Measurements from ENCODE around the gene CROCC2. TPM values are rescaled to one million over a fixed set of nuclear protein-coding genes. Genes with fewer than 3 reads are reported as not detected.

Gene CROCC2
- total and polyA plus RNA-seq, 2 donors (not counting 1 experiment from before 2014, with no cell fraction given): not detected

DNA sequence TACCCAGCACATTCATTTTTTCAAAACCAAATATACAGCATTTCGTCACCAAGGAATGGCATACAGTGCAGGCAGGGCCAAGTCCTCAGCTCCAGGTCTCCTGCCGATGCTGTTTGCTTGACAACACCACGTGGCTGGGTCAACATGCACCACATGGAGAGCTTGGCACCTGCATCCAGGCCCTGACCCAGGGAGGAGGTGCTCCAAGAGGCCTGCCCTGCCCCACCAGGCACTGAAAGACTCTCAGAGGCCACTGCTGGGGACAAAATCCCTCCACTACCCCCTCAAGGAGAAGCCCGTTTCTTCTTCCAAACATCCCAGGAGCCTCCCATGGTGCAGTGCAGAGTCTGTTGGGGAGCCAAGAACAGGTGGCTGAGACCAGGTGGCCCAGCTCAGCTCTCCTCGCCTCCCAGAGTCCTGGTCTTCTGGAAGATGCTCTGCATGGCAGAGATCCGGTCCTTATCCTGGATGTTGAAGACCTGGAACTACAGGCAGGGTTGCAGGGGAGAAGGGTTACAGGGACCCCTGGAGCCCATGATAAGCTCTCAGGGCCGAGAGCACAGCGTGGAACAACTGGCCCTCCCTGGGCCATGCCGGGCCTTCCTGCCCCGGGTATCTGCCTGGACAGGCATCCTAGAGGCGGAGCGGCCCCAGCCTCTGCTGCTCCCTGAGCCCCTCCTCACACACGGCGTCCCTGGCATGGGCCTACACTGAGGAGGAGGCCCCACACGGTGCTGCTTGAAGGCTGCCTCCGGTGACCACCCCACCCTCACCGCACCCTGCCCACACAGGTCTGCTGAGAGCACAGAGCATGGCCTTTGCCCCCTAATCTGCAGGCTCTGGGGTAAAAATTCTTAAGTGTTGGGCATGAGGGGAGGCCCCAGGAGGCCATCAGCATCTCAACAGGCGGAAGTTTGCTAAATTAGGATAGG is 19.2 kb upstream of the CROCC2 start:
- WGBS (ENCODE audit: insufficient coverage): 90% methylated on average over 12 of the region's 18 CpGs
- H3K4me3 ChIP-seq (ENCODE audit: control extremely low read depth in 1 of 5, extremely low read depth in 1 of 5, insufficient read depth in 1 of 5, low read depth in 2 of 5, low read length in 4 of 5): no peak overlapping the region
- no peaks in the 10 kb centered on the region for H4K20me1 ChIP-seq (ENCODE audit: control insufficient read depth, insufficient read depth, low read length, poor library complexity, severe bottlenecking)
- Mint-ChIP-seq H3K4me1 (peaks cover 2% of the 10 kb centered on the region), H3K27me3 (peaks cover 10% of the 10 kb centered on the region), H3K4me3 (no peak overlapping the region), H3K27ac (no peak overlapping the region), H3K9me3 (ENCODE audit: insufficient read depth) (no peaks in the 10 kb centered on the region)
- H3K27me3 ChIP-seq (replicated peaks in 1 of 4; ENCODE audit: control extremely low read depth in 1 of 4, control insufficient read depth in 3 of 4, insufficient read depth in 4 of 4, low read length in 3 of 4): peaks cover 0 to 8% (median 0%) of the 10 kb centered on the region in 4 experiments
- no peak overlapping the region for H2AFZ ChIP-seq (ENCODE audit: insufficient read depth, low read depth, low read length, poor library complexity, severe bottlenecking)
- ChIA-PET POLR2A (no interaction called here), CTCF (no interaction called here)
- H3K9me3 ChIP-seq (ENCODE audit: control extremely low read depth in 1 of 3, control insufficient read depth in 2 of 3, insufficient read depth in 1 of 3, low read length in 2 of 3): peaks cover 0 to 6% (median 0%) of the 10 kb centered on the region in 3 donors
- H3K4me2 ChIP-seq (replicated peaks; ENCODE audit: low read depth, low read length, poor library complexity, severe bottlenecking): no peak overlapping the region
- H3K27ac ChIP-seq (ENCODE audit: low read length in 2 of 2): no peak overlapping the region
- H3K9ac ChIP-seq (ENCODE audit: low read length): no peak overlapping the region
- ATAC-seq (ENCODE audit: low read depth) (no peak), DNase-seq (no peak)
- no peaks in the 10 kb centered on the region for H3K4me1 ChIP-seq (ENCODE audit: control insufficient read depth in 2 of 2, insufficient read depth in 2 of 2, low read length in 2 of 2)
- intact Hi-C loops (cut with micrococcal nuclease): no loop called here
- TF ChIP-seq EZH2 (IDR thresholded peaks at IDR 0.05; ENCODE audit: borderline replicate concordance, insufficient read depth, low read depth, low read length, poor library complexity, severe bottlenecking): no peak
- TF ChIP-seq CTCF (IDR thresholded peaks at IDR 0.05): no peak
- H3K79me2 ChIP-seq (ENCODE audit: control insufficient read depth, insufficient read depth, low read length): no peaks in the 10 kb centered on the region
- no peaks in the 10 kb centered on the region for H3K36me3 ChIP-seq (replicated peaks in 1 of 2; ENCODE audit: control extremely low read depth in 1 of 2, control insufficient read depth in 1 of 2, extremely low read depth in 1 of 2, insufficient read depth in 2 of 2, low read length in 1 of 2)

DNA sequence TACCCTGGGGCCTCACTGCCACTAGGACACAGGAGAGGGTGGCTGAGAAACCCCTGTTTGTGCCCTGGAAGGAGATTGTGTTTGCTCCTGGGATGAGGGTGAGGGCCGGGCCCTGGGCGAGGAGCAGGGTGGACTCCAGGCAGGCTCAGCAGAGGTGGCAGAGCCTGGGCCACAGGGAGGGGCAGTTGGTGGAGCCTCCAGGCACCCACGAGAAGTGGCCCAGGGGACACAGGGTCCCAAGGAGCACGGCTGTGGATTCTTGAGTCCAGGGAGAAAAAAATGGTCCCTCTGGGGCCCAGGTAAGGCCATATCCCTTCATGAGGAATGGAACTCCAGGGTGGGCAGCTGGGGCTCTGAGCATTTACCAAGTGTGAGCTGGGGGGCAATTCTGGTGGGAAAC is 18.5 kb upstream of the CROCC2 start:
- Histone ChIP-seq H4K20me1 (ENCODE audit: control insufficient read depth, insufficient read depth, low read length, poor library complexity, severe bottlenecking) (no peaks in the 10 kb centered on the region), H3K27me3 (replicated peaks in 1 of 4; ENCODE audit: control extremely low read depth in 1 of 4, control insufficient read depth in 3 of 4, insufficient read depth in 4 of 4, low read length in 3 of 4) (peaks cover 0 to 8% (median 0%) of the 10 kb centered on the region in 4 experiments), H3K36me3 (replicated peaks in 1 of 2; ENCODE audit: control extremely low read depth in 1 of 2, control insufficient read depth in 1 of 2, extremely low read depth in 1 of 2, insufficient read depth in 2 of 2, low read length in 1 of 2) (no peaks in the 10 kb centered on the region), H3K27ac (ENCODE audit: low read length in 2 of 2) (no peak overlapping the region), H3K4me1 (ENCODE audit: control insufficient read depth in 2 of 2, insufficient read depth in 2 of 2, low read length in 2 of 2) (no peaks in the 10 kb centered on the region), H2AFZ (ENCODE audit: insufficient read depth, low read depth, low read length, poor library complexity, severe bottlenecking) (no peak overlapping the region), H3K4me3 (ENCODE audit: control extremely low read depth in 1 of 5, extremely low read depth in 1 of 5, insufficient read depth in 1 of 5, low read depth in 2 of 5, low read length in 4 of 5) (no peak overlapping the region), H3K9ac (ENCODE audit: low read length) (no peak overlapping the region), H3K4me2 (replicated peaks; ENCODE audit: low read depth, low read length, poor library complexity, severe bottlenecking) (no peak overlapping the region), H3K79me2 (ENCODE audit: control insufficient read depth, insufficient read depth, low read length) (no peaks in the 10 kb centered on the region), H3K9me3 (ENCODE audit: control extremely low read depth in 1 of 3, control insufficient read depth in 2 of 3, insufficient read depth in 1 of 3, low read length in 2 of 3) (peaks cover 0 to 6% (median 0%) of the 10 kb centered on the region in 3 donors)
- peaks cover 2% of the 10 kb centered on the region for H3K4me1 Mint-ChIP-seq
- no peak overlapping the region for H3K4me3 Mint-ChIP-seq
- ChIA-PET CTCF (no interaction called here), POLR2A (no interaction called here)
- DNase-seq (no peak), ATAC-seq (ENCODE audit: low read depth) (no peak)
- TF ChIP-seq EZH2 (IDR thresholded peaks at IDR 0.05; ENCODE audit: borderline replicate concordance, insufficient read depth, low read depth, low read length, poor library complexity, severe bottlenecking) (no peak), CTCF (IDR thresholded peaks at IDR 0.05) (no peak)
- intact Hi-C loops (cut with micrococcal nuclease): no loop called here
- WGBS (ENCODE audit: insufficient coverage): 79% methylated on average over 4 of the region's 4 CpGs
- H3K27ac Mint-ChIP-seq: no peak overlapping the region
- H3K9me3 Mint-ChIP-seq (ENCODE audit: insufficient read depth): no peaks in the 10 kb centered on the region
- H3K27me3 Mint-ChIP-seq: peaks cover 10% of the 10 kb centered on the region

Measured in B cell (primary cell).